ENCODE results near the gene RASA3.

DNA sequence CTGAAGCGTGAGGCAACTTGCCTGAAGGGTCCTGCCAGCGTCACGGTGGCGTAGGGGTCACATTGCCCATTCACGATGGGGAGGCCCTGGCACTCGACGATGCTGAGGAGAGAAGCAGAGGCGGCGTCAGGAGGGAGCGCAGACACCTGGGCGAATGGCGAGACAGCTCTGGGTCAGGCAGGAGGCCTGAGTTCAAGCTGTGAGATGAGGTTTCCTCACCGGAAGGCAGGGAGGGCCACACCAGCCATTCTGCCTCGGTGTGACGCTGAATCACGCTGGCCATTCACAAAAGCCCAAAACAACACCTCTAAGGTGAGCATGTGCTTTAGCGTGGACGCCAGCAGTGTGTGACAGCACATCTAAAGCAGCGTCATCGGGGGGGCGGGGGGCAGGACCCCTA, 104.6 kb downstream of the RASA3 start:
- TF ChIP-seq, protein P1, sequence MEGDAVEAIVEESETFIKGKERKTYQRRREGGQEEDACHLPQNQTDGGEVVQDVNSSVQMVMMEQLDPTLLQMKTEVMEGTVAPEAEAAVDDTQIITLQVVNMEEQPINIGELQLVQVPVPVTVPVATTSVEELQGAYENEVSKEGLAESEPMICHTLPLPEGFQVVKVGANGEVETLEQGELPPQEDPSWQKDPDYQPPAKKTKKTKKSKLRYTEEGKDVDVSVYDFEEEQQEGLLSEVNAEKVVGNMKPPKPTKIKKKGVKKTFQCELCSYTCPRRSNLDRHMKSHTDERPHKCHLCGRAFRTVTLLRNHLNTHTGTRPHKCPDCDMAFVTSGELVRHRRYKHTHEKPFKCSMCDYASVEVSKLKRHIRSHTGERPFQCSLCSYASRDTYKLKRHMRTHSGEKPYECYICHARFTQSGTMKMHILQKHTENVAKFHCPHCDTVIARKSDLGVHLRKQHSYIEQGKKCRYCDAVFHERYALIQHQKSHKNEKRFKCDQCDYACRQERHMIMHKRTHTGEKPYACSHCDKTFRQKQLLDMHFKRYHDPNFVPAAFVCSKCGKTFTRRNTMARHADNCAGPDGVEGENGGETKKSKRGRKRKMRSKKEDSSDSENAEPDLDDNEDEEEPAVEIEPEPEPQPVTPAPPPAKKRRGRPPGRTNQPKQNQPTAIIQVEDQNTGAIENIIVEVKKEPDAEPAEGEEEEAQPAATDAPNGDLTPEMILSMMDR (conservative IDR thresholded peaks at IDR 0.05; ENCODE audit: low read depth, low read length), result no peak
- TF ChIP-seq EZH2phosphoT487 (IDR thresholded peaks at IDR 0.05; ENCODE audit: borderline replicate concordance, low read length), result no peak
